ENCODE data around the gene DOLPP1. TPM values are rescaled to one million over a fixed set of nuclear protein-coding genes. Genes with fewer than 3 reads are reported as not detected.

Gene DOLPP1
- total and polyA plus RNA-seq, 2 of the 13 experiments (the other 11 are each of a cell fraction or from before 2014, with no cell fraction given), result 21.0 to 34.1 TPM

DNA sequence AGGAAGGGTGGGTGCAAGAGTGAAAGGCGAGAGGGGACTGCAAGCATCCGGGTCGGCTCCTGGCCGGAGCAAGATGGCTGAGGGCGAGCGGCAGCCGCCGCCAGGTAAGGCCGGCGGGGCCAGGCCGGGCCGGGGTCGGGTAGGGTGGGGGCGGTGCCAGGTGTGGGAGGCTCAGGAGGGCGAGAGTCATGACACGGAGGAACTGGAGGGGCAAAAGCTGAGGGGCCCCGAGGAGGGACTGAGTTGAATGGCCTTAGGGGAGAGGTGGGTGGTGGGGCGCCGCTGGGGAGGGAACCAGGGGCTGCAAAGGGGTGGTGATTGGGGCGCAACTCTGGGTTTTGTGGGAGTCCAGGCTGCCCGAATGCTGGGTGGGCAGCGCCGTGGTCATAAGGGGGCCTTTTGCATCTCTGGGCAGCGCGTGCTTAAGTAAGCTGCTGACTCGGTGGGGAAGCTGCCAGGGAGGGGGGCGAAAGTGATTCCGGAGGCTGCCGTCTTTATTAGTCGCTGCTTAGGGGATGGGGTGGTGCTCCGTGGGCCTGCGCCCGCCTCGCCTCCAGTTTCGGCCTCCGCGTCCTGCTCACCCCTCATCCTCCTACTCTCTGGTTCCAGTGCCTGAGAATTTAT is 30.7 kb downstream of the DOLPP1 start (continued):
- TF ChIP-seq, protein P1, sequence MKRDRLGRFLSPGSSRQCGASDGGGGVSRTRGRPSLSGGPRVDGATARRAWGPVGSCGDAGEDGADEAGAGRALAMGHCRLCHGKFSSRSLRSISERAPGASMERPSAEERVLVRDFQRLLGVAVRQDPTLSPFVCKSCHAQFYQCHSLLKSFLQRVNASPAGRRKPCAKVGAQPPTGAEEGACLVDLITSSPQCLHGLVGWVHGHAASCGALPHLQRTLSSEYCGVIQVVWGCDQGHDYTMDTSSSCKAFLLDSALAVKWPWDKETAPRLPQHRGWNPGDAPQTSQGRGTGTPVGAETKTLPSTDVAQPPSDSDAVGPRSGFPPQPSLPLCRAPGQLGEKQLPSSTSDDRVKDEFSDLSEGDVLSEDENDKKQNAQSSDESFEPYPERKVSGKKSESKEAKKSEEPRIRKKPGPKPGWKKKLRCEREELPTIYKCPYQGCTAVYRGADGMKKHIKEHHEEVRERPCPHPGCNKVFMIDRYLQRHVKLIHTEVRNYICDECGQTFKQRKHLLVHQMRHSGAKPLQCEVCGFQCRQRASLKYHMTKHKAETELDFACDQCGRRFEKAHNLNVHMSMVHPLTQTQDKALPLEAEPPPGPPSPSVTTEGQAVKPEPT (CRISPR knock-in tag; IDR thresholded peaks at IDR 0.05; ENCODE audit: low read depth), result no peak
- TF ChIP-seq SMARCE1 (IDR thresholded peaks at IDR 0.05; ENCODE audit: borderline replicate concordance), result no peak
- no peak for TF ChIP-seq MTF1 (CRISPR knock-in tag; IDR thresholded peaks at IDR 0.05)
- TF ChIP-seq CBX2 (IDR thresholded peaks at IDR 0.05; ENCODE audit: low read depth, low read length), result no peak
- 0 out of 2 replicates have a peak, but pooled peaks have one; percentile 28 for TF ChIP-seq CBX2 (CRISPR knock-in tag; IDR thresholded peaks at IDR 0.05; ENCODE audit: low read depth)
- no peak for TF ChIP-seq ZNF333 (CRISPR knock-in tag; IDR thresholded peaks at IDR 0.05; ENCODE audit: borderline replicate concordance)
- no peak for TF ChIP-seq ZNF562 (CRISPR knock-in tag; IDR thresholded peaks at IDR 0.05; ENCODE audit: borderline replicate concordance)
- no peak for TF ChIP-seq POLR2G (IDR thresholded peaks at IDR 0.05; ENCODE audit: low read depth, low read length)
- no peak for TF ChIP-seq SOX6 (IDR thresholded peaks at IDR 0.05)
- TF ChIP-seq SOX6 (CRISPR knock-in tag; IDR thresholded peaks at IDR 0.05), result no peak; the same call in 1 of the 2 replicates
- no peak for TF ChIP-seq TCF7L2 (IDR thresholded peaks at IDR 0.05; ENCODE audit: low read depth, low read length)
- no peak for TF ChIP-seq ZSCAN29 (CRISPR knock-in tag; conservative IDR thresholded peaks at IDR 0.05)
- TF ChIP-seq ZNF253 (CRISPR knock-in tag; IDR thresholded peaks at IDR 0.05; ENCODE audit: borderline replicate concordance), result no peak
- no peak; the same call in 1 of the 2 replicates for TF ChIP-seq TAF1 (CRISPR knock-in tag; IDR thresholded peaks at IDR 0.05)
- TF ChIP-seq, protein P2, sequence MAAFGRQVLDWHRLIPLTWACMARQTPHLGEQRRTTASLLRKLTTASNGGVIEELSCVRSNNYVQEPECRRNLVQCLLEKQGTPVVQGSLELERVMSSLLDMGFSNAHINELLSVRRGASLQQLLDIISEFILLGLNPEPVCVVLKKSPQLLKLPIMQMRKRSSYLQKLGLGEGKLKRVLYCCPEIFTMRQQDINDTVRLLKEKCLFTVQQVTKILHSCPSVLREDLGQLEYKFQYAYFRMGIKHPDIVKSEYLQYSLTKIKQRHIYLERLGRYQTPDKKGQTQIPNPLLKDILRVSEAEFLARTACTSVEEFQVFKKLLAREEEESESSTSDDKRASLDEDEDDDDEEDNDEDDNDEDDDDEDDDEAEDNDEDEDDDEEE (CRISPR knock-in tag; IDR thresholded peaks at IDR 0.05), result no peak
- TF ChIP-seq ZNF260 (CRISPR knock-in tag; IDR thresholded peaks at IDR 0.05; ENCODE audit: borderline replicate concordance, low read depth), result no peak
- TF ChIP-seq, protein P3, sequence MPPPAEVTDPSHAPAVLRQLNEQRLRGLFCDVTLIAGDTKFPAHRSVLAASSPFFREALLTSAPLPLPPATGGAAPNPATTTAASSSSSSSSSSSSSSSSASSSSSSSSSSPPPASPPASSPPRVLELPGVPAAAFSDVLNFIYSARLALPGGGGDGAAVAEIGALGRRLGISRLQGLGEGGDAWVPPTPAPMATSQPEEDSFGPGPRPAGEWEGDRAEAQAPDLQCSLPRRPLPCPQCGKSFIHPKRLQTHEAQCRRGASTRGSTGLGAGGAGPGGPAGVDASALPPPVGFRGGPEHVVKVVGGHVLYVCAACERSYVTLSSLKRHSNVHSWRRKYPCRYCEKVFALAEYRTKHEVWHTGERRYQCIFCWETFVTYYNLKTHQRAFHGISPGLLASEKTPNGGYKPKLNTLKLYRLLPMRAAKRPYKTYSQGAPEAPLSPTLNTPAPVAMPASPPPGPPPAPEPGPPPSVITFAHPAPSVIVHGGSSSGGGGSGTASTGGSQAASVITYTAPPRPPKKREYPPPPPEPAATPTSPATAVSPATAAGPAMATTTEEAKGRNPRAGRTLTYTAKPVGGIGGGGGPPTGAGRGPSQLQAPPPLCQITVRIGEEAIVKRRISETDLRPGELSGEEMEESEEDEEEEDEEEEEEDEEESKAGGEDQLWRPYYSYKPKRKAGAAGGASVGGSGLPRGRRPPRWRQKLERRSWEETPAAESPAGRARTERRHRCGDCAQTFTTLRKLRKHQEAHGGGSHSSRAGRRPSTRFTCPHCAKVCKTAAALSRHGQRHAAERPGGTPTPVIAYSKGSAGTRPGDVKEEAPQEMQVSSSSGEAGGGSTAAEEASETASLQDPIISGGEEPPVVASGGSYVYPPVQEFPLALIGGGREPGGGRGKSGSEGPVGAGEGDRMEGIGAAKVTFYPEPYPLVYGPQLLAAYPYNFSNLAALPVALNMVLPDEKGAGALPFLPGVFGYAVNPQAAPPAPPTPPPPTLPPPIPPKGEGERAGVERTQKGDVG (CRISPR knock-in tag; IDR thresholded peaks at IDR 0.05; ENCODE audit: borderline replicate concordance), result no peak
- no peak for TF ChIP-seq MXD4 (CRISPR knock-in tag; IDR thresholded peaks at IDR 0.05)
- TF ChIP-seq GPN1 (CRISPR knock-in tag; IDR thresholded peaks at IDR 0.05; ENCODE audit: borderline replicate concordance), result no peak
- no peak for TF ChIP-seq ZNF224 (CRISPR knock-in tag; IDR thresholded peaks at IDR 0.05)
- TF ChIP-seq ARID2 (CRISPR knock-in tag; IDR thresholded peaks at IDR 0.05; ENCODE audit: borderline replicate concordance), result no peak
- no peak for TF ChIP-seq KDM3A (CRISPR knock-in tag; IDR thresholded peaks at IDR 0.05; ENCODE audit: low read depth)
- TF ChIP-seq MEF2D (CRISPR knock-in tag; IDR thresholded peaks at IDR 0.05), result no peak
- TF ChIP-seq ZFP36L2 (CRISPR knock-in tag; IDR thresholded peaks at IDR 0.05), result no peak
- peak; percentile 25; the same call in 1 of the 2 replicates for TF ChIP-seq GABPB1 (CRISPR knock-in tag; IDR thresholded peaks at IDR 0.05)
- no peak for TF ChIP-seq ZNF878 (CRISPR knock-in tag; IDR thresholded peaks at IDR 0.05)
- no peak for TF ChIP-seq ZNF234 (CRISPR knock-in tag; conservative IDR thresholded peaks at IDR 0.05)

All from HepG2 (cell line).